ENCODE measurements around the gene GRID2. TPM values are rescaled to one million over a fixed set of nuclear protein-coding genes. Genes with fewer than 3 reads are reported as not detected.

GRID2 gene
- total and polyA plus RNA-seq, 2 of the 4 experiments (the other 2 are of a cell fraction): under 0.01 TPM; not detected in 1

DNA sequence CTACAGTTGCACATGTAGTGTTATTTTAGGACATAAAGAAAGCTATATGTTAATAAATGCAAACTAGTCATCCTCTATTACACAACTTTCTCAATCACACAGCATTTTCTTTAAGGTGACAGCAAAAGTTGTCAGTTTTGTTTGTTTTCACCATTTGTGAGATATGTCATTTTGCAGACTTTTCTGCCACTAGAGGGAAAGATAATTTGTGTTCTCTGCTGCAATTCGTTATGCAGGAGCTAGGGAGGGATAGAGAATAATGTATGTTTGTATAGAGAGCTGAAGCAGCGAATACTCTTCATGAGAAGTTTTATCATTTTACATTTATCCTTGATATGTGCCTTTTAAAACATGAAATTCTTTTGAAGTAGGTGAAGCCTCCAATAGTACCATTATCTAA is 854.2 kb downstream of the GRID2 start:
- no peak overlapping the region for H2BK5ac ChIP-seq (ENCODE audit: low read depth, low read length, poor library complexity, severe bottlenecking)
- ATAC-seq (ENCODE audit: low read depth) (no peak), DNase-seq (peak; percentile 1)
- no peak overlapping the region for H2BK15ac ChIP-seq (ENCODE audit: low read depth, low read length)
- H3K18ac ChIP-seq (ENCODE audit: low read depth, low read length): no peak overlapping the region
- H3K4me1 ChIP-seq (ENCODE audit: control insufficient read depth, insufficient read depth, low read length): no peaks in the 10 kb centered on the region
- ChIA-PET CTCF (interaction anchor here (0.6 to 0.8 kb wide), 2 partner anchors 73 to 472 kb away, joined by 3 to 4 read pairs; no protein-coding TSS in a partner anchor), POLR2A (ENCODE audit: unreplicated experiment) (no interaction called here)
- H2AK5ac ChIP-seq (ENCODE audit: low read depth, low read length): no peak overlapping the region
- in situ Hi-C loops (cut with MboI; ENCODE audit: low sequenced_read_pairs) (no loop called here), dilution Hi-C loops (cut with HindIII; ENCODE audit: low sequenced_read_pairs, unreplicated experiment) (no loop called here), intact Hi-C loops (cut with micrococcal nuclease) (loop anchor here (2.0 kb wide), 1 partner anchor 605 kb away; no protein-coding TSS in a partner anchor)
- no peaks in the 10 kb centered on the region for H3K27me3 ChIP-seq (ENCODE audit: control insufficient read depth, insufficient read depth, low read length)
- no peaks in the 10 kb centered on the region for H4K20me1 ChIP-seq (ENCODE audit: insufficient read depth, low read length)
- no peak overlapping the region for H3K23ac ChIP-seq (ENCODE audit: low read depth, low read length)
- no peak overlapping the region for H2BK20ac ChIP-seq (ENCODE audit: low read depth, low read length)
- no TSS peak for BruUV-seq (replicated peaks)
- H3K9ac ChIP-seq (ENCODE audit: low read depth, low read length): no peak overlapping the region
- no peak overlapping the region for H4K5ac ChIP-seq (ENCODE audit: low read depth, low read length)
- no peak overlapping the region for H3K14ac ChIP-seq (replicated peaks; ENCODE audit: low read depth, low read length)
- no peak overlapping the region for H2AFZ ChIP-seq (replicated peaks; ENCODE audit: low read length, poor library complexity)
- H3K56ac ChIP-seq (ENCODE audit: extremely low read depth, insufficient read depth, low read length): no peak overlapping the region
- no peak overlapping the region for H3K4me2 ChIP-seq (ENCODE audit: low read depth, low read length)
- H2BK120ac ChIP-seq (ENCODE audit: low read depth, low read length): no peak overlapping the region
- no CpG with 5 or more reads among the region's 2 CpGs for WGBS, 2 experiments (ENCODE audit: extremely low coverage in 2 of 2, insufficient read length in 1 of 2)
- H3K79me1 ChIP-seq (ENCODE audit: low read depth in 1 of 2, low read length in 2 of 2): no peaks in the 10 kb centered on the region
- no peak overlapping the region for H3K27ac ChIP-seq (ENCODE audit: insufficient read depth, low read length)
- no peak overlapping the region for H3K4ac ChIP-seq (ENCODE audit: low read depth, low read length)
- TF ChIP-seq FOS (IDR thresholded peaks at IDR 0.05; ENCODE audit: low read depth, low read length): no peak
- TF ChIP-seq CHD1 (IDR thresholded peaks at IDR 0.05; ENCODE audit: low read depth, low read length): no peak
- TF ChIP-seq, protein P1, sequence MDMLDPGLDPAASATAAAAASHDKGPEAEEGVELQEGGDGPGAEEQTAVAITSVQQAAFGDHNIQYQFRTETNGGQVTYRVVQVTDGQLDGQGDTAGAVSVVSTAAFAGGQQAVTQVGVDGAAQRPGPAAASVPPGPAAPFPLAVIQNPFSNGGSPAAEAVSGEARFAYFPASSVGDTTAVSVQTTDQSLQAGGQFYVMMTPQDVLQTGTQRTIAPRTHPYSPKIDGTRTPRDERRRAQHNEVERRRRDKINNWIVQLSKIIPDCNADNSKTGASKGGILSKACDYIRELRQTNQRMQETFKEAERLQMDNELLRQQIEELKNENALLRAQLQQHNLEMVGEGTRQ (IDR thresholded peaks at IDR 0.05; ENCODE audit: low read depth, low read length): no peak
- no peak; the same call in 1 of the 2 replicates for TF ChIP-seq RAD21 (IDR thresholded peaks at IDR 0.05; ENCODE audit: low read length)
- TF ChIP-seq, protein P2, sequence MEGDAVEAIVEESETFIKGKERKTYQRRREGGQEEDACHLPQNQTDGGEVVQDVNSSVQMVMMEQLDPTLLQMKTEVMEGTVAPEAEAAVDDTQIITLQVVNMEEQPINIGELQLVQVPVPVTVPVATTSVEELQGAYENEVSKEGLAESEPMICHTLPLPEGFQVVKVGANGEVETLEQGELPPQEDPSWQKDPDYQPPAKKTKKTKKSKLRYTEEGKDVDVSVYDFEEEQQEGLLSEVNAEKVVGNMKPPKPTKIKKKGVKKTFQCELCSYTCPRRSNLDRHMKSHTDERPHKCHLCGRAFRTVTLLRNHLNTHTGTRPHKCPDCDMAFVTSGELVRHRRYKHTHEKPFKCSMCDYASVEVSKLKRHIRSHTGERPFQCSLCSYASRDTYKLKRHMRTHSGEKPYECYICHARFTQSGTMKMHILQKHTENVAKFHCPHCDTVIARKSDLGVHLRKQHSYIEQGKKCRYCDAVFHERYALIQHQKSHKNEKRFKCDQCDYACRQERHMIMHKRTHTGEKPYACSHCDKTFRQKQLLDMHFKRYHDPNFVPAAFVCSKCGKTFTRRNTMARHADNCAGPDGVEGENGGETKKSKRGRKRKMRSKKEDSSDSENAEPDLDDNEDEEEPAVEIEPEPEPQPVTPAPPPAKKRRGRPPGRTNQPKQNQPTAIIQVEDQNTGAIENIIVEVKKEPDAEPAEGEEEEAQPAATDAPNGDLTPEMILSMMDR (conservative IDR thresholded peaks at IDR 0.05; ENCODE audit: low read depth, low read length): peak; percentile 36
- H4K8ac ChIP-seq (ENCODE audit: low read depth in 2 of 2, low read length in 2 of 2): no peak overlapping the region
- no peaks in the 10 kb centered on the region for H3K9me1 ChIP-seq (ENCODE audit: insufficient read depth, low read length)
- no peaks in the 10 kb centered on the region for H3K9me3 ChIP-seq (ENCODE audit: control insufficient read depth, insufficient read depth, low read length)
- no peaks in the 10 kb centered on the region for H3K36me3 ChIP-seq (ENCODE audit: control insufficient read depth, insufficient read depth, low read length)
- H2AK9ac ChIP-seq (replicated peaks; ENCODE audit: low read depth, low read length, poor library complexity): no peak overlapping the region
- H4K91ac ChIP-seq (ENCODE audit: insufficient read depth, low read depth, low read length): no peak overlapping the region
- H3K4me3 ChIP-seq (ENCODE audit: insufficient read depth, low read depth, low read length): no peak overlapping the region
